ENCODE data around the gene THEMIS.

THEMIS gene

DNA sequence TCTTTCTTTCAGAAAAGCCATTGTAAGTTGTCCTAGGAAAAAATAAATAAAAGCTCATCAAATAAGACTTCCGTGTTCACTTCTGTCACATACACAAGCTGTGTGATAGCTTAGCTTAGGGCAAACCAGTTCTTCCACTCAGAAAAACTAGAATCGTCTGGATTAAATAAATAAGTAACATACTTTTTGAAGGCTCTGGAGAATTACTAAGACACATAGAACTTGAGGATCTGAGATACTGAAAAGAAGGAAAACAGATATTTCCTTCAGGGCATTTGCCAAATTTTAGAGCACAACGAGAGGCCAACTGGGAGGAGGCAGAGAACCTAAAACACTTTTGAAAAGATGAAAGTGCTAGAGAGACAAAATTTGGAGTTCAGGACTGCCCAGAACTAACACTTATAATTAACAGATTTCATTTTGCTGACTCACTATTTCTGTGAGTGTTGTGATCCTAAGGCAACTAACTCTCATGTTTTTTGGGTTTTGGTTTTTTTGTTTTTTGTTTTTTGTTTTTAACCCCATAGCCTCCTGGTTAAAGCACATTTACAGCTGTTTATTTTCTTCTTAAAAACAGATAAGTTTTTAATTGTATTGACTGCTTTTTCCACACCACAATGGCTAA, 38.7 kb upstream of the THEMIS start:
- TF ChIP-seq, protein P1, sequence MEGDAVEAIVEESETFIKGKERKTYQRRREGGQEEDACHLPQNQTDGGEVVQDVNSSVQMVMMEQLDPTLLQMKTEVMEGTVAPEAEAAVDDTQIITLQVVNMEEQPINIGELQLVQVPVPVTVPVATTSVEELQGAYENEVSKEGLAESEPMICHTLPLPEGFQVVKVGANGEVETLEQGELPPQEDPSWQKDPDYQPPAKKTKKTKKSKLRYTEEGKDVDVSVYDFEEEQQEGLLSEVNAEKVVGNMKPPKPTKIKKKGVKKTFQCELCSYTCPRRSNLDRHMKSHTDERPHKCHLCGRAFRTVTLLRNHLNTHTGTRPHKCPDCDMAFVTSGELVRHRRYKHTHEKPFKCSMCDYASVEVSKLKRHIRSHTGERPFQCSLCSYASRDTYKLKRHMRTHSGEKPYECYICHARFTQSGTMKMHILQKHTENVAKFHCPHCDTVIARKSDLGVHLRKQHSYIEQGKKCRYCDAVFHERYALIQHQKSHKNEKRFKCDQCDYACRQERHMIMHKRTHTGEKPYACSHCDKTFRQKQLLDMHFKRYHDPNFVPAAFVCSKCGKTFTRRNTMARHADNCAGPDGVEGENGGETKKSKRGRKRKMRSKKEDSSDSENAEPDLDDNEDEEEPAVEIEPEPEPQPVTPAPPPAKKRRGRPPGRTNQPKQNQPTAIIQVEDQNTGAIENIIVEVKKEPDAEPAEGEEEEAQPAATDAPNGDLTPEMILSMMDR (IDR thresholded peaks at IDR 0.05; ENCODE audit: low read depth, low read length), result no peak
- H3K27ac ChIP-seq, result no peak overlapping the region
- H3K9me3 ChIP-seq (ENCODE audit: severe bottlenecking), result no peaks in the 10 kb centered on the region
- H3K4me3 ChIP-seq (ENCODE audit: low read depth, low read length), result no peak overlapping the region
- no peak for DNase-seq
- H3K36me3 ChIP-seq, result no peaks in the 10 kb centered on the region
- H3K27me3 ChIP-seq (ENCODE audit: insufficient read depth, low read depth, severe bottlenecking), result no peaks in the 10 kb centered on the region

DNA sequence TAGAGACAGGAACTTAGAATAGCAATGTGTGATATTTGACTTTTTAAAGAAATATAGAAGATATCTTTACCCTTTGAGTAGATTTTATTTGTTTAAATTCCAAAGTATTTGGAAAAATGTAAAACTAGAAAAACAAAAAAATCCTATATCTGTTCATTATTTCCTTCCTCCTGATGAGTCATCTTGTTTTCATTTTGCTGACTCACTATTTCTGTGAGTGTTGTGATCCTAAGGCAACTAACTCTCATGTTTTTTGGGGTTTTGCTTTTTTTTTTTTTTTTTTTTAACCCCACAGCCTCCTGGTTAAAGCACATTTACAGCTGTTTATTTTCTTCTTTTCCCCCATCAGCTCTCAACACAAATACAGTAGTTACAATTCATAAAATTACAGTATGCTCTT, 37.8 kb upstream of the THEMIS start:
- Histone ChIP-seq H3K27me3 (ENCODE audit: insufficient read depth, low read depth, severe bottlenecking) (no peaks in the 10 kb centered on the region), H3K27ac (no peak overlapping the region), H3K4me3 (ENCODE audit: low read depth, low read length) (no peak overlapping the region), H3K9me3 (ENCODE audit: severe bottlenecking) (no peaks in the 10 kb centered on the region), H3K36me3 (no peaks in the 10 kb centered on the region)
- DNase-seq, result no peak
- TF ChIP-seq, protein P1 (IDR thresholded peaks at IDR 0.05; ENCODE audit: low read depth, low read length), result no peak

DNA sequence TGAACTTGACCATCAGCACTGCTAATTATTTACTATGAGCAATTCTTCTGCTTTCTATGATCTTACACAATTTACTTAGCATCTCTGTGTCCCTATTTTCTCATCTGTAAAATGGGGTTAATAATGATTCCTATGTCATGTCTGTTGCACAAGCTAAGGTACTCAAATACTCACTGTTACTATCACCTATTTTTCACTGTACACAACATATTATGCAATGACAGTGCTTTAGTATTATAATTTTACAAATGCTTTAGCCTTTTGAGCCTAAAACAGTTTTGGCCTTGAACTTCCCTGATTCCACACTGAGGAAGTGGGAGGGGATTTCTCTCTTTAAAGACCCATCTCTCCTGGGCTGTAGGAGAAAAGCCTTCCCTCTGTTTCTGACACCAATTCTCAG, 36.9 kb upstream of the THEMIS start:
- Histone ChIP-seq H3K9me3 (ENCODE audit: severe bottlenecking) (no peaks in the 10 kb centered on the region), H3K4me3 (ENCODE audit: low read depth, low read length) (no peak overlapping the region), H3K36me3 (no peaks in the 10 kb centered on the region), H3K27me3 (ENCODE audit: insufficient read depth, low read depth, severe bottlenecking) (no peaks in the 10 kb centered on the region), H3K27ac (no peak overlapping the region)
- no peak for DNase-seq
- TF ChIP-seq, protein P1 (IDR thresholded peaks at IDR 0.05; ENCODE audit: low read depth, low read length), result no peak

DNA sequence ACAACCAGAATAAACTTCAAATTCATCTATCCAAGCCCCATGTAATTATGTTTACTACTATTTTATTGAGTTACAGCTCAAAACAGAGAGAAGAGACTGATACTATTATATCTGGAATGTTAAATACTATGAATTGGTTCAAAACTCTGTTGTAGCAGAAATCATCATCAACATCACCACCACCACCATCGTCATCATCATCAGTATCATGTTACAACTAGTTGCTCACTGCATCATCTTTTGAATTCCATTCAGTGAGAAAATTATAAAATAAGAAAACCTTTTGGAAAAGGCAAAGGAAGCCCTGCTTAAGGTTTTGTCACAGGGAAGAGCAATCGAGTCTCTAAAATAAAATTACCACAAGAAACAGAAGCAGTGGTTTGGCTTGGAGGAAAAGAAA, 36.2 kb upstream of the THEMIS start:
- DNase-seq, result no peak
- no peak overlapping the region for H3K27ac ChIP-seq

DNA sequence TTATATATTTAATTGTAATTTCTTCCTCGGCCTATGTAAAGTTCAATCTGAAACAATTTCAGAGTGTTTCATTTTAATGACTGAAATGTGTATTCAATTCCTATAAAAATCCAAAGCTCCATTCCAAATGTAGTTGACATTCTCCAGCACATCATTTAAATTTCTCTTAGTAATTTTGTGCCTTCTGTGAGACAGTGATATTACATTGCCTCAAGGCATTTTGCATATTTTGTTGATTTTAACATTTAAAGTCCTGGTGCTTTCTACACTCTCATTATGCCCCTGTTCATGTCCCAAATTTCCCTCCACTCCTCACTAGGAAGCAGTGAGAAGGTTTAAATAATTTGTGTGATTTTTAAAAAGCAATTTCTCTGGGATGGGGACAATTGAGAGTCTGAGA, 34.1 kb upstream of the THEMIS start:
- TF ChIP-seq, protein P1 (IDR thresholded peaks at IDR 0.05; ENCODE audit: low read depth, low read length), result no peak
- Histone ChIP-seq H3K36me3 (no peaks in the 10 kb centered on the region), H3K4me3 (ENCODE audit: low read depth, low read length) (no peak overlapping the region), H3K9me3 (ENCODE audit: severe bottlenecking) (peaks cover 2% of the 10 kb centered on the region), H3K27me3 (ENCODE audit: insufficient read depth, low read depth, severe bottlenecking) (no peaks in the 10 kb centered on the region), H3K27ac (no peak overlapping the region)
- no peak for DNase-seq

More for the DNA sequence above, 36.2 kb upstream of the THEMIS start:
- Histone ChIP-seq H3K4me3 (ENCODE audit: low read depth, low read length) (no peak overlapping the region), H3K27me3 (ENCODE audit: insufficient read depth, low read depth, severe bottlenecking) (no peaks in the 10 kb centered on the region), H3K36me3 (no peaks in the 10 kb centered on the region), H3K9me3 (ENCODE audit: severe bottlenecking) (no peaks in the 10 kb centered on the region)
- TF ChIP-seq, protein P1 (IDR thresholded peaks at IDR 0.05; ENCODE audit: low read depth, low read length), result no peak

Measured in WERI-Rb-1 (cell line).